Body of pancreas (tissue), 4 donors: ENCODE results near the gene MTA3. TPM values are rescaled to one million over a fixed set of nuclear protein-coding genes. Genes with fewer than 3 reads are reported as not detected.
"Not testable (repeated sequence)": the region's sequence is repeated elsewhere in the genome, so short reads cannot be mapped to it uniquely, and the experiment has no call there.

ENCODE experiments used
- ATAC-seq: fragments of 150-250 bp; one replicate; pipeline ENCODE4 v1.9.1; 2016
- DNase-seq, 4 donors: peaks; one replicate each; pipeline ENCODE4 v3.0.0-alpha.2; 2019
- H3K27ac ChIP-seq, 4 donors: fragments of 200-600 bp; sonication (generic); 1 replicate in 3 of 4; 2 replicates in 1 of 4; pipeline versions ENCODE4 v1.5.1 to v1.6.1; 2016 to 2019; ENCODE audit warnings: mild to moderate bottlenecking in 1 of 4, mixed read lengths in 1 of 4, moderate library complexity in 1 of 4
- H3K27me3 ChIP-seq, 2 donors: fragments of 200-600 bp; sonication (generic); one replicate each; pipeline ENCODE4 v1.6.0; 2016; ENCODE audit warnings: mild to moderate bottlenecking in 1 of 2
- H3K36me3 ChIP-seq, 2 donors: fragments of 200-600 bp; sonication (generic); replicated peaks in 1 of 2; 2 replicates each; pipeline ENCODE4 v1.5.1; 2016; ENCODE audit warnings: low read depth in 2 of 2; ENCODE audit not compliant: insufficient read depth in 1 of 2
- H3K4me1 ChIP-seq: fragments of 200-600 bp; sonication (generic); one replicate; pipeline ENCODE4 v1.6.0; 2016
- H3K4me3 ChIP-seq, 2 donors: fragments of 200-600 bp; sonication (generic); 1 replicate in 1 of 2; 2 replicates in 1 of 2; pipeline ENCODE4 v1.5.1; 2016 to 2019
- H3K9me3 ChIP-seq, 3 donors: fragments of 200-600 bp; sonication (generic); 1 replicate in 2 of 3; 2 replicates in 1 of 3; pipeline ENCODE4 v1.5.1; 2016
- CTCF ChIP-seq, 7 experiments: fragments of 450-650 bp in 4 of 7; fragments of 200-600 bp in 3 of 7; sonication (generic) in 3 of 7; IDR thresholded peaks; one replicate each; pipeline ENCODE4 v1.5.1; 2016 to 2019; ENCODE audit warnings: antibody characterized with exemption in 7 of 7
- POLR2A ChIP-seq, 3 donors: fragments of 450-650 bp; IDR thresholded peaks; one replicate each; pipeline ENCODE4 v1.6.1; 2016; ENCODE audit warnings: antibody characterized with exemption in 3 of 3, mild to moderate bottlenecking in 2 of 3
- WGBS, 2 donors: methylation state at CpG; one replicate each; pipeline ENCODE4 v1.1.5; 2017; 5-methylcytosine and 5-hydroxymethylcytosine counted together
- intact Hi-C: fragments of 100-400 bp; cut with DNase I; formaldehyde crosslinking; loops from one replicate; pipeline ENCODE4 v1.15.1; 2023
- total RNA-seq, 2 donors: library from RNA; depleted of rRNA; stranded (reverse); fragments of >200 nt; gene quantifications; one replicate each; pipeline ENCODE4 v1.1.0, GENCODE V29; 2016

The MTA3 gene
- total RNA-seq, 2 donors from 2014 or later = 23.1 to 31.1 TPM

- intact Hi-C loops = no loop called here
- ATAC-seq = no peak
- Histone ChIP-seq H3K9me3 (no peaks in the 10 kb centered on the region), H3K36me3 (no peaks in the 10 kb centered on the region), H3K4me1 (peaks cover 4% of the 10 kb centered on the region), H3K27me3 (no peaks in the 10 kb centered on the region), H3K4me3 (no peak overlapping the region), H3K27ac (no peak overlapping the region)
- WGBS, 2 donors = 34 to 48% methylated on average over 5 of the region's 5 CpGs
- no peak for DNase-seq
- TF ChIP-seq CTCF (IDR thresholded peaks at IDR 0.05) (no peak), POLR2A (IDR thresholded peaks at IDR 0.05) (no peak)
Observed at GRCh38 chr2:42639340-42640077, 71.1 kb downstream of the MTA3 start.

- Histone ChIP-seq H3K27me3 (no peaks in the 10 kb centered on the region), H3K9me3 (no peaks in the 10 kb centered on the region), H3K4me1 (peaks cover 4% of the 10 kb centered on the region), H3K27ac (no peak overlapping the region), H3K36me3 (no peaks in the 10 kb centered on the region), H3K4me3 (no peak overlapping the region)
- ATAC-seq (no peak), DNase-seq (no peak)
- intact Hi-C loops = no loop called here
- 83 to 90% methylated on average over 1 of the region's 1 CpG for WGBS, 2 donors
- TF ChIP-seq POLR2A (IDR thresholded peaks at IDR 0.05) (no peak), CTCF (IDR thresholded peaks at IDR 0.05) (no peak)
Observed at GRCh38 chr2:42640261-42640660, 71.8 kb downstream of the MTA3 start.

GRCh38 chr2:42642371-42642770 lies 73.9 kb downstream of the MTA3 start:
- H3K27me3 ChIP-seq, ATAC-seq, DNase-seq, intact Hi-C loops, H3K9me3 ChIP-seq, H3K4me3 ChIP-seq, H3K36me3 ChIP-seq, H3K4me1 ChIP-seq, H3K27ac ChIP-seq: not testable (repeated sequence)
- WGBS, 2 donors = 86 to 89% methylated on average over 2 of the region's 2 CpGs

GRCh38 chr2:42645551-42645950 lies 77.1 kb downstream of the MTA3 start:
- no peaks in the 10 kb centered on the region for H3K27me3 ChIP-seq
- TF ChIP-seq CTCF (IDR thresholded peaks at IDR 0.05) (no peak), POLR2A (IDR thresholded peaks at IDR 0.05) (no peak)
- 100% methylated on average over 2 of the region's 2 CpGs for WGBS, 2 donors
- H3K4me1 ChIP-seq = no peaks in the 10 kb centered on the region
- H3K36me3 ChIP-seq = peaks cover 5 to 8% of the 10 kb centered on the region in 2 donors
- no peaks in the 10 kb centered on the region for H3K9me3 ChIP-seq
- intact Hi-C loops = no loop called here
- no peak for ATAC-seq
- H3K27ac ChIP-seq = no peak overlapping the region
- DNase-seq = no peak
- H3K4me3 ChIP-seq = no peak overlapping the region

- no peaks in the 10 kb centered on the region for H3K9me3 ChIP-seq
- no peak for TF ChIP-seq CTCF (IDR thresholded peaks at IDR 0.05)
- TF ChIP-seq POLR2A (IDR thresholded peaks at IDR 0.05) = no peak
- H3K27ac ChIP-seq = no peak overlapping the region
- 83 to 92% methylated on average over 6 to 8 of the region's 8 CpGs for WGBS, 2 donors
- H3K4me3 ChIP-seq = no peak overlapping the region
- ATAC-seq = no peak
- H3K36me3 ChIP-seq = peaks cover 5 to 8% of the 10 kb centered on the region in 2 donors
- no peak for DNase-seq
- no peaks in the 10 kb centered on the region for H3K4me1 ChIP-seq
- no peaks in the 10 kb centered on the region for H3K27me3 ChIP-seq
- intact Hi-C loops = no loop called here
Observed at GRCh38 chr2:42648796-42649195, 80.4 kb downstream of the MTA3 start.
